Glutamatergic neuron (in vitro differentiated cells): ENCODE measurements around the gene BCHE. TPM values are rescaled to one million over a fixed set of nuclear protein-coding genes. Genes with fewer than 3 reads are reported as not detected.

Source experiments
- DNase-seq: peaks from one replicate; pipeline ENCODE4 v3.0.0; 2022
- H3K27ac Mint-ChIP-seq: one replicate; pipeline ENCODE4 v1.8.0; 2020; ENCODE audit warnings: mild to moderate bottlenecking, mixed read lengths, inconsistent platforms; ENCODE audit not compliant: unreplicated experiment
- H3K27me3 Mint-ChIP-seq: one replicate; pipeline ENCODE4 v1.8.0; 2020; ENCODE audit warnings: mild to moderate bottlenecking, moderate library complexity, mixed read lengths, inconsistent platforms; ENCODE audit not compliant: unreplicated experiment
- H3K36me3 Mint-ChIP-seq: one replicate; pipeline ENCODE4 v1.8.0; 2020; ENCODE audit warnings: mild to moderate bottlenecking, mixed read lengths, inconsistent platforms; ENCODE audit not compliant: unreplicated experiment
- H3K4me1 Mint-ChIP-seq: one replicate; pipeline ENCODE4 v1.8.0; 2020; ENCODE audit warnings: mild to moderate bottlenecking, low read depth, mixed read lengths, inconsistent platforms; ENCODE audit not compliant: unreplicated experiment
- H3K4me3 Mint-ChIP-seq: one replicate; pipeline ENCODE4 v1.8.0; 2020; ENCODE audit warnings: mild to moderate bottlenecking, mixed read lengths, inconsistent platforms; ENCODE audit not compliant: unreplicated experiment
- H3K9me3 Mint-ChIP-seq: one replicate; pipeline ENCODE4 v1.8.0; 2020; ENCODE audit warnings: mild to moderate bottlenecking, moderate library complexity, mixed read lengths, inconsistent platforms; ENCODE audit not compliant: unreplicated experiment
- CTCF ChIP-seq: fragments of 200-600 bp; sonication (generic); IDR thresholded peaks from one replicate; pipeline ENCODE4 v1.5.0; 2021; ENCODE audit not compliant: partially characterized antibody, unreplicated experiment
- total RNA-seq: library from RNA; stranded (reverse); fragmentation: NEBNext Ultra II Directional; extraction: Animal tissue kit (Norgen Biotek cat#: 25700); gene quantifications from one replicate; pipeline ENCODE4 v1.2.1, GENCODE V29; 2021; ENCODE audit not compliant: unreplicated experiment

The BCHE gene
- total RNA-seq, 1 donor from 2014 or later: 4.0 TPM

DNA sequence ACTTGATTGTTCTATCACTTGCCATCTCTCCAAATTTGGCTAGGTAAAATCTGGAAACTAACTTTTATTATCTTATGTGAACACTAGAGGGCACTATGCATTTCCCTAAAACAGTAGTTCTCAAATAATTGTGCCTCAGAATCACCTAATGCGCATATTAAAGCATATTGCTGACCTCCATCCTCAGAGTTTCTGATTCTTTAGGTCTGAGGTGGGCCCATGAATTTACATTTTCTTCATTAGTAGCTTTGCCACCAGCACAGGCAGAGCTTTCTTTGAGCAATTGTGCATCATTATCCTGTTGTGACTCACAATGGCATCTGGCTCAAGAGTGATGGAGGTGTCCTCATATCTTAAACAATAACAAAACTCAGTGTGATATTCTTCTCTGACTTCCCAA, 17.5 kb upstream of the BCHE start:
- Mint-ChIP-seq H3K36me3 (no peaks in the 10 kb centered on the region), H3K27me3 (no peaks in the 10 kb centered on the region), H3K9me3 (peaks cover 2% of the 10 kb centered on the region), H3K27ac (no peak overlapping the region), H3K4me1 (peaks cover 17% of the 10 kb centered on the region), H3K4me3 (no peak overlapping the region)
- DNase-seq: no peak
- peak; percentile 72 for TF ChIP-seq CTCF

- peaks cover 2% of the 10 kb centered on the region for H3K9me3 Mint-ChIP-seq
- H3K4me3 Mint-ChIP-seq: no peak overlapping the region
- no peaks in the 10 kb centered on the region for H3K27me3 Mint-ChIP-seq
- peaks cover 17% of the 10 kb centered on the region for H3K4me1 Mint-ChIP-seq
- no peaks in the 10 kb centered on the region for H3K36me3 Mint-ChIP-seq
- H3K27ac Mint-ChIP-seq: peak overlapping the region; percentile 50
- TF ChIP-seq CTCF: no peak
- DNase-seq: no peak
Observed at GRCh38 chr3:165852711-165853110, 15.5 kb upstream of the BCHE start.

DNA sequence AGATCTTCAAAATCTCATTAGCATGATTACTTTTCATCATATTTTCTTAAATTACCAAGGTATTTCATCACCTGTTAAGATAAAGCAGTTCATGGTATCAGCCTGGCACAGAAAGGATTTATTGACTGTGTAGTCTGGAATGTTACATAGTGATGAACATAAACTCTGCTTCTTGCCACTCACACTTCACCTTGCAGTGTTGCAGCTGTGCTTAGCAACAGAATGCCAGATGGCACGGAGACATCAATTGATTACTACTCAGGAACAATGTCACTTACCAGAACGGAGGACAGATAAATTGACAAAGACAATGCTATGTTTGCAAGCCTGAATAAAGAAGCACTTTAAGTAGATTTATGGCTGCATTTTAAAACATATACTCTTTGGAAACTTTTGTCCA, 15.0 kb upstream of the BCHE start:
- Mint-ChIP-seq H3K36me3 (no peaks in the 10 kb centered on the region), H3K4me1 (peaks cover 17% of the 10 kb centered on the region)

DNA sequence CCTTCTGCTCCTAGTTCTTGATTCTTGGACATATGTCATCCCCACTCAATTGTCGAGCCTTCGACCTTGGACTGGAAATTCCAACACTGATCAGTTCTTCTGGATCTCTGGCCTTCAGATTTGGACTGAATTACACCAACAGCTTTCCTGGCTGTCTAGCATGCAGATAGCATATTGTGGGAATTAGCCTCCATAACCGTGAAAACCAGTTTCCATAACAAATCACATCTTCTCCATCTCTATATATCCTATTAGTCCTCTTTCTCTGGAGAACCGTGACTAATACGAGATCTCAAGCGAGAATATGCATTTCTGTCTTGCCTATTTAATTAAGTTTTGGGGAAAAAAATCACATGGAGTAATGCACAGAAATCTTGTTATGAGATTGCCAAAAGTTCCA, 8.8 kb upstream of the BCHE start:
- Mint-ChIP-seq H3K9me3 (no peaks in the 10 kb centered on the region), H3K36me3 (no peaks in the 10 kb centered on the region), H3K27ac (no peak overlapping the region), H3K27me3 (no peaks in the 10 kb centered on the region), H3K4me3 (no peak overlapping the region), H3K4me1 (peaks cover 4% of the 10 kb centered on the region)
- DNase-seq: no peak
- no peak for TF ChIP-seq CTCF

More for the DNA sequence above, 15.0 kb upstream of the BCHE start:
- no peak for TF ChIP-seq CTCF
- Mint-ChIP-seq H3K9me3 (peaks cover 2% of the 10 kb centered on the region), H3K4me3 (peak overlapping the region; percentile 63), H3K27me3 (no peaks in the 10 kb centered on the region), H3K27ac (peak overlapping the region; percentile 50)
- DNase-seq: peak; percentile 27

DNA sequence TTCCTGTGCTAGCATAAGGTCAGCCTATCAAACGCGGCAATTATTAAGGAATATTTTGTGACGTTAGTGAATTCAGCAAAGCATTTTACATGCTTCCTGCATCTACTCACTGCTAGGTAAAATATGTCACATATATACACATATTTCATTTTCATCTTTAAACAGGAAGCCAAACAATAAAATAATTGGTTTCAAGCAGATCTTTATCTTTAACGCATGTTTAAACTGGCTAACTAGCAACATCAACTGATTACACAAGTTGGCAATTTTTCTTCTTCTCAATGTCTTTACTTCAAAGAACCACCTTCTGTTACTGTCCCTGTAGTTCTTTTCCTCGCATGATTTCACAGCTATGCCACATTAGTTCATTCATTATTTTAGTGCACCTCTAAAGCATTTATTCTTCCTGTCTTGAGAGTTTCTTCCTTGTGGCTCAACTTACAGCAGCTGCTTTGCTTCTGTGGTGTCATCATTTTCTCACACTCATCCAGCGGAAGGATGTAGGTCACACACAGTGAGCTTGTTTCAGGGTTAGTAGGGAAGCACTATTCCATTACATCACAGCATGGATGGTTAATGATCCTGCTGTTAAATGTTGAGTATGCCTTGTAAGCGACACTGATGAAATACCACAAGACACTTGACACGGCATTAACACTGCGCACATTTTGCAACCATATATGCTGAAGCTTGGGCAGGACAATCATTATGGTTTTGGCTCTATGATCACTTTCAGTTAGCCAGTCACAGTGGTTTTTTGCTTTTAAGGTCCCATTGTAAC, 2.3 kb upstream of the BCHE start:
- TF ChIP-seq CTCF: no peak
- H3K4me3 Mint-ChIP-seq: no peak overlapping the region
- H3K27ac Mint-ChIP-seq: no peak overlapping the region
- peaks cover 16% of the 10 kb centered on the region for H3K4me1 Mint-ChIP-seq
- no peak for DNase-seq
- no peaks in the 10 kb centered on the region for H3K36me3 Mint-ChIP-seq
- no peaks in the 10 kb centered on the region for H3K9me3 Mint-ChIP-seq
- H3K27me3 Mint-ChIP-seq: no peaks in the 10 kb centered on the region
